HG02885 (cell line): ENCODE results near the gene CHCHD2.
"Not testable (repeated sequence)": the region's sequence is repeated elsewhere in the genome, so short reads cannot be mapped to it uniquely, and the experiment has no call there.

Source experiments
- ATAC-seq: cut with Tn5 transposase; IDR thresholded peaks from one replicate; pipeline ENCODE4 v1.9.1; 2021; ENCODE audit warnings: mild to moderate bottlenecking; ENCODE audit not compliant: unreplicated experiment, poor library complexity

Gene CHCHD2

DNA sequence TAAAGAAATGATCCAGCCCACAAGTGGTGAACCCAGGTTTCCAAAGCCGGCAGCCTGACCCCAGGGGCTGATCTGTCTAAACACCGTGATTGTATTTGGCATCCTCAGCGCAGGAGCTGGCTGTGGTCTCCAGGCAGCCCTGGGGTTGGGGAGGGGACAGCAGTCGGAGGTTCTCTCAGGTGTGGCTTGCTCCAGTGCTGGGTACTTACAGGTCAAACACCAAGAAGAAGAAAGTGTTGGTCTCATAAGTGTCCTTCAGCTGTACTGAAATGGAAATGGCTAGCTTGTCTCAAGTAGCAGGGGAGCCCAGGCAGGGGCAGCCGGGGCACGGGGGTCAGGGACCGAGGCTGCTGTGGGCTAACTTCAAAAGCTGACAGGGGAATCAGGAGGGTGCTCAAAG is 19.5 kb downstream of the CHCHD2 start:
- ATAC-seq, result no peak

DNA sequence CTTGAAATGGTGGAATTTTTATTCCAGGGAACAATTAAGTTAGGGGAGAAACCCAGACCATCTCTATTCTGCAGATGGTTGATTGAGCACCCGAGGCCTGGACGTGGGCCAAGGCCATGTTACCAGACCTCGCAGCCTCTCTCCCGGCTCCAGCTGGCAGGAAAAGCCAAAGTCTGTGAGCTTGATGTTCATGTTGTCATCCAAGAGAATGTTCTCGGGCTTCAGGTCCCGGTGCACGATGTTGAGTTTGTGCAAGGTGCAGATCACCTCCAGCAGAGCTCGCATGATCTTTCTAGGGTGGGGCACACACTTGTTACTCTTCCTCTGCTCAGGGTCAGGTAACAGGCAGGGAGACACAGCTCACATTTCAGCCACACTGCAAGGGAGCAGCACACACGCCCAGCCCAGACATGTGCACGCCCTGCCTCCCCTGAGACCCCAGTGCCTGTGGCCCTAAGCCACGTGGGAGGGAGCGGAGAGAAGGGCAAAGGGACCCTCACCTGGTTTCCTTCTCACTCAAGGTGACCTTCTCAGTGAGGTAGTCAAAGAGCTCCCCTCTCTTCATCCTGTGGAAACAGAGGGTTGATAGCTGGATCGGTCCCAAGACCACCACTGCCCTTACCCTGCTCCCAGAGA is 23.0 kb downstream of the CHCHD2 start:
- ATAC-seq, result no peak

DNA sequence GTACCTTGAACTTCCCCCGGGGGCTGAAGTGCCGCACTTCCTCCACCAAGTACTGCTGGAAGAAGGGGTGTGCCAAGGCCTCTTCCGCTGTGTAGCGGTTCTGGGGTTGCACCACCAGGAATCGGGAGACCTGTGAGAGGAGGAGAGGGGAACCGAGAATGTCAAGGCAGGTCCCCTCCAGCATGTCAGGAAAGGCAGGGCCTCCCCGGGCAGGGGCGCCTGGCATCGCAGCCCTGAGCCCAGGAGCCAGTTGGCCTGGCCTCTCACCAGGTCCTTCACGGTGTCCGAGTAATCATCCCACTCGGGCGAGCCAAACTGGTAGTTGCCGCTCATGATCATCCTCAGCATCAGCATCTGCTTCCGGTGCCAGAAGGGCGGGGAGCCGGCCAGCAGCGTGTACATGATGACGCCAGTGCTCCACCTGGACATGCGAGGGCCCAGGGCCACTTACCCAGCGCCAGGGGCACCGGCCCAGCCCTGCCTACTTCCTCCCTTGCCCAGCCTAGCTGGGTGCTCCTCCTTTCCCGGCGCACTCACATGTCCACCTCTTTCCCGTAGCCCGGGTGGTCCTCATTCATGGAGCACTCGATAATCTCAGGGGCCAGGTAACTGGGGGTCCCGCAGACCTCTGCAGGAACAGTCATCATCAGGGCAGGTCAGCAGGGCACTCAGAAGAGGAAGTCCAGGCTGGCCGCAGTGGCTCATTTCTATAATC is 24.5 kb downstream of the CHCHD2 start:
- no peak for ATAC-seq

DNA sequence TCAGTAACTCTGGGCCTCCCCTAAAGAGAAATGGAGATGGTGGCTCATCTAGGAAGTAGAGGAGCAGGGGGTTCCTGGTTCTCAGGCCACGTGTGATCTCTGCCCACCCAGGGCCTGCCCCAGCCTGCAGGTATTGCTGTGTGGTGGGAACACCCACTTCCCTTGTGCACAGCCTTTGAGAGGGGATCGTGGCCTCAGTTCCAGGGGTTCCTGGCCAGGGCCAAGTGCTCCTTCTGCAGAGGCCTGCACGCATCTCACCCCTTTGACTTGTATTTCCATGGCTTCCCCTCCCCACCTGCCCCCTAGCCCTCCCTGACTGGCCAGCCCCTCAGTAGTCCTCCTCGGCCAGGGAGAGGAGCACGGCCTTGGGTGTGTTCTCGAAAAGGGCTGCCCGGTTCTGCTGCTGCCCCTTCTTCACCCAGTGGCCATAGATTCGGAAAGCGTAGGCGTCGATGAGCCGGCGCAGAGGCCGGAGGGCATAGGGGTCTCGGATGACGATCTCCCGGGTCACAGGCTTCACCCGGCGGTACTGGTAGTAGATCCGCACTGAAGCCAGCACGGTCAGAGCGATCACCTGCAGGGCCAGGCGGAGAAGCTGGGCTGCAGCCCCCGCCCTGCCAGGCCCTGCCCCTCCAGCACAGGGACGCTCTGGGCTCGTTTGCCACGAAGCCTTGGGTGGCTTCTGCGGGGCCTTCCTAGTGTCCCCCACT is 25.4 kb downstream of the CHCHD2 start:
- ATAC-seq, result not testable (repeated sequence)

DNA sequence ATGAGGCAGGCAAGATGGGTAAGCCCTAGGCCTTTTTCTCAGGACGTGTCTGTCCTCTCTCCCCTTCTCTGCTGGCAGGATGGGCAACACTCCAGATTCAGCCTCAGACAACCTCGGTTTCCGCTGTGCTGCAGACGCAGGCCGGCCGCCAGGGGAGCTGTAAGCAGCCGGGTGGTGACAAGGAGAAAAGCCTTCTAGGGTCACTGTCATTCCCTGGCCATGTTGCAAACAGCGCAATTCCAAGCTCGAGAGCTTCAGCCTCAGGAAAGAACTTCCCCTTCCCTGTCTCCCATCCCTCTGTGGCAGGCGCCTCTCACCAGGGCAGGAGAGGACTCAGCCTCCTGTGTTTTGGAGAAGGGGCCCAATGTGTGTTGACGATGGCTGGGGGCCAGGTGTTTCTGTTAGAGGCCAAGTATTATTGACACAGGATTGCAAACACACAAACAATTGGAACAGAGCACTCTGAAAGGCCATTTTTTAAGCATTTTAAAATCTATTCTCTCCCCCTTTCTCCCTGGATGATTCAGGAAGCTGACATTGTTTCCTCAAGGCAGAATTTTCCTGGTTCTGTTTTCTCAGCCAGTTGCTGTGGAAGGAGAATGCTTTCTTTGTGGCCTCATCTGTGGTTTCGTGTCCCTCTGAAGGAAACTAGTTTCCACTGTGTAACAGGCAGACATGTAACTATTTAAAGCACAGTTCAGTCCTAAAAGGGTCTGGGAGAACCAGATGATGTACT is 26.7 kb downstream of the CHCHD2 start:
- ATAC-seq, result no peak

DNA sequence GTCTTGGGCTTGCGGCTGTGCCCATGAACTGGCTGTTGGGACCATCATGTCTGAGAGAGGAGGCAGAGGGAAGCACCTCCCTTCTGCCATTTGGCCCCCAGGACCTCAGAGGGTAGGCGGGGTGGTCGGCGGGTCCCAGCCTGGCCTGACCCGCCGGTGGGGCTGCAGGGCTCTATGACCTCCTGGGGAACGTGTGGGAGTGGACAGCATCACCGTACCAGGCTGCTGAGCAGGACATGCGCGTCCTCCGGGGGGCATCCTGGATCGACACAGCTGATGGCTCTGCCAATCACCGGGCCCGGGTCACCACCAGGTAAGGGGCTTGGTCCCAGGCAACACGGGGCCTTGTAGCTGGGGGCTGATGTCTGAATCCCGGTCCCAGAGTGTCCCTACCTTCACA is 28.1 kb downstream of the CHCHD2 start:
- no peak for ATAC-seq

DNA sequence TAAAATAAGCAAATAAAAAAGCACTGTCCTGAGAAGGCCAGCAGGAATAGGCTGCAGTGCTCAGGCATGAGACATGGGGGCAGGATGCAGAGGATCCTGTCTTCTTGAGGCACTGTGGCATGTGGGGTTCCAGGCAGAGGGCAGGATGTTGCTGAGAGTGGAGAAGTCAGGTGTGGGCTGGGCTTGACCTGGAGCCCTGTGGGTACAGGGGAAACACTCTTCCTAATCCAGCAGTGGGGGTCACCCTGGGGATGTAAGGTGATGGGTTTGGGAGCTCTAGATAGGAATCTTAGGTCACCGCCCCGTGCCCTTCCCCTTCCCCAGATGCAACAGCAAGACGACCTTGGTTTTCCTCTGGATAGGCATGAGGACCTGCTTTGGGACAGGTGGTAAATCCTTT is 28.6 kb downstream of the CHCHD2 start:
- ATAC-seq, result no peak

DNA sequence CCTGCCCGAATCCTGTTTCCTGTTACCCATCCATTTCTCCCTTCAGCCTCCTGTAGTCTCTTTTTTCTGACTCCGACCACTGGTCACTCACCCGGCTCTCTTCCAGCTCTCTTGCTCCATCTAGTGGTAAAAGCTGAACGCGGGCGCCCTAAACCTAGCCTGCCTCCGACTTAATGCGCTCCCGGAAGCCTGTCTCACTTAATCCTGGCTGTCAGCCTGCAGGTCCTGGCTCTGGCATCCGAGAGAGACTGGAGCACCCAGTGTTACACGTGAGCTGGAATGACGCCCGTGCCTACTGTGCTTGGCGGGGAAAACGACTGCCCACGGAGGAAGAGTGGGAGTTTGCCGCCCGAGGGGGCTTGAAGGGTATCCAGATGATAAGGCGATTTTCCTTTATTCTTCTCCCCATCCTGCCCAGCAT is 31.9 kb downstream of the CHCHD2 start:
- peak; percentile 94 for ATAC-seq

DNA sequence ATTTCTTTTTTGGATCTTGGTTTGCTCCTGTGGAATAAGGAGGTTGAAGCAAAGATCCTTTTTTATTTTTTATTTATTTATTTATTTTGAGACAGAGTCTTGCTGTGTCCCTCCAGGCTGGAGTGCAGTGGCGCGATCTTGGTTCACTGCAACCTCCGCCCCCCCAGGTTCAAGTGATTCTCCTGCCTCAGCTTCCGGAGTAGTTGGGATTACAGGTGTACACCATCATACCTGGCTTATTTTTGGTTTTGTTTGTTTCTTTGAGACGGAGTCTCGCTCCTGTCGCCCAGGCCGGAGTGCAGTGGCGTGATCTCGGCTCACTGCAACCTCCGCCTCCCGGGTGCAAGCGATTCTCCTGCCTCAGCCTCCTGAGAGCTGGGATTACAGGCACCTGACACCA is 39.9 kb downstream of the CHCHD2 start:
- not testable (repeated sequence) for ATAC-seq

DNA sequence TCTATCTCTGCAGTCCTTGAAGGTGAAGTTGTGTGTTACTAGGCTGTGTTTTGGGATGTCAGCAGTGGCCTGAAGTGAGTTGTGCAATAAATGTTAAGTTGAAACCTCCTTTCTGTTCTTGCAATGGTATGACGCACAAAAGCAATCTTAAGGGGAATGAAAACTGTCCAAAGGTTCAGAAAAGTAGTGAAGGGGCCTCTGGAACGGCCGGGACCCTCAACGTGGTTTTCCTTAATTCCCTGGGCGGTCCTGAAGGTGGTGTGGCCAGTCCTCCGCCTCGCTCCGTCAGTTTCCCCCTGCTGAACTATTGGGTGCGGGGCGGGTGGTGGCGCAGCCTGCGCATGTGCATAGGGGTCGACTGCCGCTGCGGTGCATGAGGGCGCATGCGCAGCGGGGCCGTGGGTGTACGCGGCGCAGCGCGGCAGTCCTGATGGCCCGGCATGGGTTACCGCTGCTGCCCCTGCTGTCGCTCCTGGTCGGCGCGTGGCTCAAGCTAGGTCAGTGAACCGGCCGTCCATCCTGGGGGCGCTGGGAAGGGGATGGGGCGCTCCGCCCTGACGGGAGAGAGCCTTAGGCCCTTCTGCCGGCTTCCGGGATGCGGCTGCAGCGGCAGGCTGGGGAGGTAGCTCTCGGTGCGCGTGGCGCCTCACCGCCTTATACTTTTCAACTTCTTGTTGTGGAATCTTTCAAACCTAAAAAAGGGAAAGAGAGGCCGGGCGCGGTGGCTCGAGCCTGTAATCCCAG is 42.2 kb downstream of the CHCHD2 start, which contains the start of gene SUMF2:
TSS of gene SUMF2 (plus strand) at position 405 of the 744 bp plus-strand sequence. CDS start at position 431, 26 bp downstream.
- peak; percentile 88 for ATAC-seq

DNA sequence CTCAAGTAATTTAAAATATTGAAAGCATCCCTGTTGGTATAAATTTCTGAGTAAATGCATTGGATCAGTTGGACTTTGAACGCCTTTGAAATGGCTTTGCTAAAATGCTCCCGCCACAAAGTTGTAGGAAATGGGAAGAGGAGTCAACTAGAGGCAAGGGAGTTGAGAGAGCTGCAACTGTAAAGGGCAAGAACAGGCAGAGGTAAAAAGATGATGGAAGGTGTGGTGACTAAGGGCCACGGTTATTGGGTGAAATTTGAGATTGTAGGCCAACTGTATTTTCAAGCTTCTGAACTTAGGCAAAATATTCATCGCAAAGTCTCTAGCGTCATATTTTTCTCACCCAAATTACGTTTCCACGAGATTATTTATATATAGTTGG is 42.8 kb downstream of the CHCHD2 start:
- ATAC-seq, result no peak

DNA sequence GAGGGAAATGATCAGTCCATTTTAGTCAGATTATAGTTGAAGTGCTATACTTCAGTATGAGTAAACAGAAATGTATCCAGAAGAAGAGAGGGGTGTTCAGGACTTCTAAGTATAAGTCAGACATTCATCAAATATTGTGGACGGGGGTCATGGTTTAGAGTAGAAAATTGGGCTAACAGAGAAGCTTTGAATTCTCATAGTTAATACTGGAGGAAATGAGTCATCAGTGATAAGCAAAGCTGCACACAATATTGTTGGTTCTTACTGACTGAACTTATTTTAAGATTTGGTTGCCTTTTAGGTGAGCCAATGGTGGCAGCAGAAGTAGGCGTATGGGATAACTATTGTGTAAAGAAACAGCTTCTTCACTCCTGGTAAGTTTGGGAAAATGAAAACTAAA is 43.9 kb downstream of the CHCHD2 start:
- ATAC-seq, result no peak

DNA sequence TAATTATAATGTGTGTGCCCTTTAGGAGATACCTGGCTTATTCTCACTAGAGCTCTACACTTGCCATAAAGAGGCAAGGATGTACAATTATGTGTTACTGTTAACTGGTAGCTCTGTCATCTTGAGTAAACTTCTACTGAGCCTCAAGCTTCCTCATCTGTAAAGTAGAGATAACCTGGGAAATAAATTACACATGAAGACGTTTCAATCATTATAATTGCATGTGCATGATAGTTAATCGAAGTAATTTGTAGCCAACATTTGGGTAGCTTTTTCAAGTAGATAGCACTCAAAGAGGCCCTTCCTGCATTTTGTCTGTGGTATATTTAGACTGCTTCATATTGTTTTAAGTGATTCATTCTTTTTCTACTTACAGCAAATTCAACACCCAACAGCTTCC is 52.3 kb downstream of the CHCHD2 start:
- no peak for ATAC-seq

DNA sequence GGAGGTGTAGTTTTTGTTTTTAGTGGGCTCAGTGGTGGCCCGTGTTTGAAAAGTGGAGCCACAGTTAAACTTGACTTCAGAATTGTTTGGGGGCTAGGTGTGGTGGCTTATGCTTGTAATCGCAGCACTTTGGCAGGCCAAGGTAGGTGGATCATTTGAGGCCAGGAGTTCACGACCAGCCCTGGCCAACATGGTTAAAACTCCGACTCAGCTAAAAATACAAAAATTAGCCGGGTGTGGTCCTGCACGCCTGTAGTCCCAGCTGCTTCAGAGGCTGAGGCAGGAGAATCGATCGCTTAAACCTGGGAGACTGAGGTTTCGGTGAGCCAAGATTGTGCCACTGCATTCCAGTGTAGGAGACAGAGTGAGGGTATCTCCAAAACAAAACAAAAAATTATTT is 52.9 kb downstream of the CHCHD2 start:
- no peak for ATAC-seq
